Stimulated activated CD4-positive, alpha-beta T cell treated with anti-CD3 and anti-CD28 coated beads, Interleukin-2, amount 100 ng/mL, for 24 hours (primary cell): ENCODE results near the gene CRAMP1.

Experiments used
- DNase-seq, 2 donors: peaks; one replicate each; pipeline ENCODE4 v3.0.0-alpha.2; 2020

CRAMP1 gene

GRCh38 chr16:1602285-1602684 lies 9.9 kb upstream of the CRAMP1 start:
- DNase-seq: no peak

GRCh38 chr16:1606774-1607173 lies 5.4 kb upstream of the CRAMP1 start:
- no peak for DNase-seq

- no peak for DNase-seq
These were observed 4.2 kb upstream of the CRAMP1 start for GRCh38 chr16:1607971-1608370.

- DNase-seq: peak; percentile 91 to 93
These were observed 1.9 kb upstream of the CRAMP1 start for GRCh38 chr16:1610071-1610898.

- peak in 1 of 2 donors; percentile 27 for DNase-seq
These were observed 1.1 kb upstream of the CRAMP1 start for GRCh38 chr16:1610899-1611632.

- DNase-seq: peak; percentile 8 to 30
These were observed 1.1 kb downstream of the CRAMP1 start for GRCh38 chr16:1613211-1613622.

- peak; percentile 28 to 37 for DNase-seq
These were observed 1.7 kb downstream of the CRAMP1 start for GRCh38 chr16:1613728-1614455.

- peak; percentile 20 to 32 for DNase-seq
These were observed 2.4 kb downstream of the CRAMP1 start for GRCh38 chr16:1614456-1615102.

- DNase-seq: no peak
These were observed 3.6 kb downstream of the CRAMP1 start for GRCh38 chr16:1615761-1616160.

- no peak for DNase-seq
These were observed 7.8 kb downstream of the CRAMP1 start for GRCh38 chr16:1619976-1620375.

- no peak for DNase-seq
These were observed 8.2 kb downstream of the CRAMP1 start for GRCh38 chr16:1620391-1620790.

GRCh38 chr16:1621851-1622250 lies 9.7 kb downstream of the CRAMP1 start:
- DNase-seq: no peak

GRCh38 chr16:1626327-1626726 lies 14.2 kb downstream of the CRAMP1 start:
- no peak for DNase-seq

- no peak for DNase-seq
These were observed 14.6 kb downstream of the CRAMP1 start for GRCh38 chr16:1626776-1627175.

GRCh38 chr16:1630450-1631213 lies 18.5 kb downstream of the CRAMP1 start:
- no peak for DNase-seq

- no peak for DNase-seq
These were observed 19.1 kb downstream of the CRAMP1 start for GRCh38 chr16:1631230-1631629.

GRCh38 chr16:1631931-1632637 lies 19.9 kb downstream of the CRAMP1 start:
- no peak for DNase-seq

GRCh38 chr16:1632638-1632970 lies 20.4 kb downstream of the CRAMP1 start:
- DNase-seq: no peak

GRCh38 chr16:1633310-1633709 lies 21.1 kb downstream of the CRAMP1 start:
- no peak for DNase-seq

GRCh38 chr16:1634541-1634940 lies 22.4 kb downstream of the CRAMP1 start:
- DNase-seq: no peak

- DNase-seq: peak in 1 of 2 donors; percentile 12
These were observed 22.9 kb downstream of the CRAMP1 start for GRCh38 chr16:1635070-1635469.

GRCh38 chr16:1637526-1637925 lies 25.4 kb downstream of the CRAMP1 start:
- DNase-seq: no peak
